NCI-H1417 treated with DMSO at 0.1 percent for 48 hours (cell line): ENCODE results near the gene CCNG2.

Experiments used
- DNase-seq: peaks from one replicate; lab custom pipeline; 2025; lab: John Stamatoyannopoulos, UW

Gene CCNG2

DNA sequence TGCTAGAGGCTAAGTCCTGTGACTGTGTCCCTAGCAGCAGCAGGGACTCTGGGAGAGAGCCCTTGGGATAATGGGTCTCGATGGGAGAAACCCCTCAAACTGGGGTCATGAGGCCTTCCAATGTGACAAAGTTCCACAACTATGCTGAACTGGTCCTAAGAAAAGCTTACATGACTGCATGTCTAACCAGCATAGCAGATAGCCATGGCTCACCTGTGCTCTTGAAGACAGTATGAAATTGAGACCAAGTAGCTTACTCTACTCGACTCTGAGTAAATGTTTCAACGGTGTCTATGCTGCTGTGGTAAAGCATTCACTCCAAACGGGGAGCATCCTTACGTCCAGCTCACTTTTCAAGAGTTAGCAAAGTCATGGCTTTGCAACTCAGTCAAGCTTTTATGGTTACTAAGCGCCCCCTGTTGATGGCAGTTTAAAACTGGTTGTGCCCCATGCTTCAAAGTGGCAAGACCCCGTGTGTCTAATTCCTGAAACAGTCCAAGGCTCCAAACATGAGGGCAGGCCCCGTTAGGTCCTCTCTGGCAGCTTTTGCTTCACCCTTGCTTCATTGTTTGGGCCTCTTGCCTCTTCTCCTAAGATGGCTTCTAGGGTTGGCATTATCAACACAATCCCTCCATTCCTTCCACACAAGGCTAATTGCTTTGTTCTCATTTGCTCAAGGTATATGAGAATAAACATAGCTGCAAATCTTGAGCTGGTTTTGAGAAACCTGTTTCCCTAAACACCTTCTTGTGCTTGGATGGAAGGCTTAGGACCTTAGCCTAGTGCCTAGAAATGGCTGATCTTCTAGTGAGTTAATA lies 46.6 kb downstream of the CCNG2 start:
- DNase-seq: peak; percentile 25

GRCh38 chr4:77204621-77205020 lies 47.6 kb downstream of the CCNG2 start:
- DNase-seq: no peak

GRCh38 chr4:77209012-77209411 lies 52.0 kb downstream of the CCNG2 start:
- DNase-seq: no peak

DNA sequence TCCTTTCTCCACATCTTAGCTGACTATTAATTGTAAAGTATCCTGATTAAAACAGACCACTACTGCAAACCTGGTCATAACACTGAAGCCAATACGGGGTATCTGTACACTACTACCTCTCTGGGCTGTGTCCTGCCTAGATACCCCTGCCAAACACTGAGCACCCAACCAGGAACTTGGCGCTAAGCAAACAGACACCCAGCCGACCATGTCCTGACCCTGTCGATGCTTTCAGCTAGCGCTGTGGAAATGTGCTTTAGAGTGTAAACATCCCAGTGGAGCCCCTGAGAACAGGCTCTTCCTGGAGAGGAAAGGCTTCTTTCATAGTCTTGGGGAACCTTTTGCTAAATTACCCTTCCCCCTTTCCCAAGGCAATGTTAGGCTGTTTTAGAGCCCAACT lies 52.9 kb downstream of the CCNG2 start:
- no peak for DNase-seq

DNA sequence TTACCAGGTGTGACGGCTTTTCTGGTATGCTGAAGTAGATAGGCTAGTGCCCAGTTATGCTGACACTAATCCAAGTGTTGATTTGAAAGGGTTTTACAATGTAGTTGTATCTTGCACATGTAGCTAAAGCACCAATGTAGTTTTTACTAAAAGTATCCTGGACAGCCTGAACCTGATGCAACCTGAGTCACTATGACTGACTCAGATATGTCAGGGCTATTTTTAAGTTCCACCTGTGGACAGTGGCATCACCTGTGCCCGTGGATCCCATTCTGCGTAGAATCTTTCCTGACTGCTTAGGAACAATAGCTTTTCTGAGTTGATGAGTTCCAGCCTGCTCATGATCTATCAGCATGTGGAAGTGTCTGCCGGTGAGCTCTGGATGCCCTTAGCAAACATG lies 58.1 kb downstream of the CCNG2 start:
- DNase-seq: no peak

DNA sequence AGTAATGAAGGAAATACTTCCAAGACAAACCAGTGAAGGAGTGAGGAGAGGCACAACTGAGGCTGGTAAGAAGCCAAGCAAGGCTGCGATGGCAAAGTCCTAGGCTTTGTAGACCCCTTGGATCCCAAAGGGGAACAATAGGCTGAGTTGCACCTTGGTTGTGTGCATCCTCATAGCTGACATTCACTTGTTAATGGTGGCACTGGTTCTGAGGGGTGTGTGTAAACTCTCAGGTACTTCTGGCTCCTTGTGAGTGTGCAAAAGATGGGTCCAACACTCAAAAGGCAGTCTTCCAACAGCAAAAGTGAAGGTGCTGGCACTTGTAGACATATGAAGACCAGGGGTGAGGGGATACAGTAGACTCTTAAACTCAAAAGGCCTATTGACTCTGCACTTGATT lies 60.5 kb downstream of the CCNG2 start:
- no peak for DNase-seq

- no peak for DNase-seq
These were observed 62.3 kb downstream of the CCNG2 start for GRCh38 chr4:77219266-77219665.
